HepG2 (cell line): ENCODE measurements around the gene EEFSEC. TPM values are rescaled to one million over a fixed set of nuclear protein-coding genes. Genes with fewer than 3 reads are reported as not detected.

ENCODE experiments used
- DNMT3B ChIP-seq: conservative IDR thresholded peaks from 2 replicates; pipeline ENCODE4 v1.6.1; 2016; ENCODE audit warnings: missing biosample characterization, control low read depth
- FOXO1 ChIP-seq: sonication (generic); formaldehyde crosslinking; IDR thresholded peaks from 2 replicates; pipeline ENCODE4 v1.4.0; 2020; ENCODE audit warnings: missing genetic modification reagents
- GPN1 ChIP-seq: sonication (generic); formaldehyde crosslinking; IDR thresholded peaks from 2 replicates; pipeline ENCODE4 v1.5.1; 2020; ENCODE audit warnings: missing genetic modification reagents, borderline replicate concordance
- HHEX ChIP-seq: IDR thresholded peaks from 2 replicates; pipeline ENCODE4 v1.6.1; 2016; ENCODE audit warnings: control low read depth
- HNF1B ChIP-seq: sonication (generic); formaldehyde crosslinking; IDR thresholded peaks from 2 replicates; pipeline ENCODE4 v1.5.1; 2020; ENCODE audit warnings: mild to moderate bottlenecking, moderate library complexity, missing genetic modification reagents
- KLF11 ChIP-seq: IDR thresholded peaks from 2 replicates; pipeline ENCODE4 v1.6.1; 2016; ENCODE audit warnings: missing compliant biosample characterization
- MAFK ChIP-seq, 2 experiments: IDR thresholded peaks in 1 of 2; conservative IDR thresholded peaks in 1 of 2; 2 replicates each; pipeline ENCODE4 v1.6.1; 2011; ENCODE audit warnings: improper control_type of control experiment in 2 of 2, low read length in 2 of 2
- NFYB ChIP-seq: sonication (generic); formaldehyde crosslinking; IDR thresholded peaks from 2 replicates; pipeline ENCODE4 v1.4.0; 2020; ENCODE audit warnings: missing genetic modification reagents
- SAP130 ChIP-seq: IDR thresholded peaks from 2 replicates; pipeline ENCODE4 v1.6.1; 2016; ENCODE audit warnings: low read depth
- ZNF501 ChIP-seq: sonication (generic); formaldehyde crosslinking; IDR thresholded peaks from 2 replicates; pipeline ENCODE4 v1.5.1; 2020; ENCODE audit warnings: mild to moderate bottlenecking, moderate library complexity, missing genetic modification reagents
- ZNF605 ChIP-seq: sonication (generic); formaldehyde crosslinking; IDR thresholded peaks from 2 replicates; pipeline ENCODE4 v1.8.0; 2022; ENCODE audit warnings: mild to moderate bottlenecking, missing genetic modification reagents
- ZNF629 ChIP-seq: sonication (generic); formaldehyde crosslinking; conservative IDR thresholded peaks from 2 replicates; pipeline ENCODE4 v1.5.0; 2020; ENCODE audit warnings: missing genetic modification reagents
- ZNF792 ChIP-seq: IDR thresholded peaks from 2 replicates; pipeline ENCODE4 v1.6.1; 2016
- polyA plus RNA-seq, 8 experiments: library from polyadenylated mRNA; depleted of rRNA in 3 of 8; stranded (reverse) in 7 of 8; unstranded in 1 of 8; fragments of >200 nt; fragmentation: Illumina TruSeq in 4 of 8; extraction: Trizol in 4 of 8; gene quantifications; 2 replicates each; pipeline versions ENCODE4 v1.2.1 to v1.2.3, GENCODE V29; 2011 to 2016; ENCODE audit warnings: low read depth in 4 of 8, missing spikeins in 1 of 8, mixed read lengths in 1 of 8; ENCODE audit not compliant: insufficient read depth in 1 of 8
- total RNA-seq, 5 experiments: library from RNA; depleted of rRNA; stranded (reverse); fragments of >200 nt; fragmentation: Illumina TruSeq; extraction: Trizol; gene quantifications; 2 replicates each; pipeline ENCODE4 v1.2.3, GENCODE V29; 2016; ENCODE audit warnings: low read depth in 1 of 5
- TF ChIP-seq, protein P1 (sequence below): sonication (generic); formaldehyde crosslinking; IDR thresholded peaks from 2 replicates; pipeline ENCODE4 v1.4.0; 2020; ENCODE audit warnings: missing genetic modification reagents
- TF ChIP-seq, protein P2 (sequence below): sonication (generic); formaldehyde crosslinking; IDR thresholded peaks from 2 replicates; pipeline ENCODE4 v1.4.0; 2020; ENCODE audit warnings: missing genetic modification reagents

Gene EEFSEC
- total and polyA plus RNA-seq, 2 of the 13 experiments (the other 11 are each of a cell fraction or from before 2014, with no cell fraction given) = 6.4 to 24.2 TPM

GRCh38 chr3:128167973-128168674, 14.8 kb downstream of the EEFSEC start (continued):
- TF ChIP-seq NFYB (peak; percentile 29; the same call in 1 of the 2 replicates), DNMT3B (CRISPR knock-in tag) (no peak), GPN1 (CRISPR knock-in tag) (no peak), SAP130 (CRISPR knock-in tag) (peak; percentile 88), HNF1B (CRISPR knock-in tag) (peak; percentile 64), ZNF792 (CRISPR knock-in tag) (peak; percentile 100), KLF11 (CRISPR knock-in tag) (no peak), HHEX (CRISPR knock-in tag) (peak; percentile 48), FOXO1 (CRISPR knock-in tag) (peak; percentile 95), ZNF501 (peak; percentile 63; the same call in 1 of the 2 replicates), ZNF629 (0 out of 2 replicates have a peak, but pooled peaks have one; percentile 47), ZNF605 (CRISPR knock-in tag) (peak; percentile 61), MAFK (conservative IDR thresholded peaks at IDR 0.05 in 1 of 2, IDR thresholded peaks at IDR 0.05 in 1 of 2; ENCODE audit: low read length in 2 of 2) (peak; percentile 0 to 32; a peak in 1 of 4 replicates)
- TF ChIP-seq, protein P1, sequence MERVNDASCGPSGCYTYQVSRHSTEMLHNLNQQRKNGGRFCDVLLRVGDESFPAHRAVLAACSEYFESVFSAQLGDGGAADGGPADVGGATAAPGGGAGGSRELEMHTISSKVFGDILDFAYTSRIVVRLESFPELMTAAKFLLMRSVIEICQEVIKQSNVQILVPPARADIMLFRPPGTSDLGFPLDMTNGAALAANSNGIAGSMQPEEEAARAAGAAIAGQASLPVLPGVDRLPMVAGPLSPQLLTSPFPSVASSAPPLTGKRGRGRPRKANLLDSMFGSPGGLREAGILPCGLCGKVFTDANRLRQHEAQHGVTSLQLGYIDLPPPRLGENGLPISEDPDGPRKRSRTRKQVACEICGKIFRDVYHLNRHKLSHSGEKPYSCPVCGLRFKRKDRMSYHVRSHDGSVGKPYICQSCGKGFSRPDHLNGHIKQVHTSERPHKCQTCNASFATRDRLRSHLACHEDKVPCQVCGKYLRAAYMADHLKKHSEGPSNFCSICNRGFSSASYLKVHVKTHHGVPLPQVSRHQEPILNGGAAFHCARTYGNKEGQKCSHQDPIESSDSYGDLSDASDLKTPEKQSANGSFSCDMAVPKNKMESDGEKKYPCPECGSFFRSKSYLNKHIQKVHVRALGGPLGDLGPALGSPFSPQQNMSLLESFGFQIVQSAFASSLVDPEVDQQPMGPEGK (CRISPR knock-in tag) = peak; percentile 82
- TF ChIP-seq, protein P2, sequence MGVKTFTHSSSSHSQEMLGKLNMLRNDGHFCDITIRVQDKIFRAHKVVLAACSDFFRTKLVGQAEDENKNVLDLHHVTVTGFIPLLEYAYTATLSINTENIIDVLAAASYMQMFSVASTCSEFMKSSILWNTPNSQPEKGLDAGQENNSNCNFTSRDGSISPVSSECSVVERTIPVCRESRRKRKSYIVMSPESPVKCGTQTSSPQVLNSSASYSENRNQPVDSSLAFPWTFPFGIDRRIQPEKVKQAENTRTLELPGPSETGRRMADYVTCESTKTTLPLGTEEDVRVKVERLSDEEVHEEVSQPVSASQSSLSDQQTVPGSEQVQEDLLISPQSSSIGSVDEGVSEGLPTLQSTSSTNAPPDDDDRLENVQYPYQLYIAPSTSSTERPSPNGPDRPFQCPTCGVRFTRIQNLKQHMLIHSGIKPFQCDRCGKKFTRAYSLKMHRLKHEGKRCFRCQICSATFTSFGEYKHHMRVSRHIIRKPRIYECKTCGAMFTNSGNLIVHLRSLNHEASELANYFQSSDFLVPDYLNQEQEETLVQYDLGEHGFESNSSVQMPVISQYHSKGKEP = no peak
- TF ChIP-seq, all 625 proteins: peak for 208
